HepG2 (cell line): ENCODE measurements around the gene PSMB9. TPM values are rescaled to one million over a fixed set of nuclear protein-coding genes. Genes with fewer than 3 reads are reported as not detected.

Experiments used
- ARNTL ChIP-seq: sonication (generic); formaldehyde crosslinking; IDR thresholded peaks from 2 replicates; pipeline ENCODE4 v1.4.0; 2020; ENCODE audit warnings: mild to moderate bottlenecking, missing genetic modification reagents
- FLYWCH1 ChIP-seq: sonication (generic); formaldehyde crosslinking; IDR thresholded peaks from 2 replicates; pipeline ENCODE4 v1.8.1; 2023; ENCODE audit warnings: mild to moderate bottlenecking, missing genetic modification reagents
- KLF12 ChIP-seq: sonication (generic); formaldehyde crosslinking; IDR thresholded peaks from 2 replicates; pipeline ENCODE4 v1.4.0; 2020; ENCODE audit warnings: missing genetic modification reagents, borderline replicate concordance
- PHF21A ChIP-seq: sonication (generic); formaldehyde crosslinking; IDR thresholded peaks from 2 replicates; pipeline ENCODE4 v1.5.0; 2020; ENCODE audit warnings: mild to moderate bottlenecking, missing genetic modification reagents
- RBFOX2 ChIP-seq: fragments of 200-400 bp; formaldehyde crosslinking; IDR thresholded peaks from 2 replicates; pipeline ENCODE4 v1.6.1; 2017; ENCODE audit warnings: low read depth, mild to moderate bottlenecking, low read length
- SETDB1 ChIP-seq: sonication (generic); formaldehyde crosslinking; IDR thresholded peaks from 2 replicates; pipeline ENCODE4 v1.5.1; 2020; ENCODE audit warnings: missing genetic modification reagents, mild to moderate bottlenecking, borderline replicate concordance
- SP2 ChIP-seq: sonication (generic); formaldehyde crosslinking; IDR thresholded peaks from 2 replicates; pipeline ENCODE4 v1.5.1; 2020; ENCODE audit warnings: mild to moderate bottlenecking, missing genetic modification reagents
- SRF ChIP-seq: IDR thresholded peaks from 2 replicates; pipeline ENCODE4 v1.6.1; 2011; ENCODE audit warnings: mild to moderate bottlenecking, low read depth, low read length, moderate library complexity
- SRSF1 ChIP-seq: fragments of 200-400 bp; formaldehyde crosslinking; optimal IDR thresholded peaks from 2 replicates; pipeline ENCODE3; 2017; ENCODE audit warnings: mild to moderate bottlenecking, low read depth, low read length, moderate library complexity
- ZKSCAN8 ChIP-seq: IDR thresholded peaks from 2 replicates; pipeline ENCODE4 v1.6.1; 2016; ENCODE audit warnings: borderline replicate concordance, missing genetic modification reagents, missing compliant biosample characterization
- ZNF142 ChIP-seq: sonication (generic); formaldehyde crosslinking; IDR thresholded peaks from 2 replicates; pipeline ENCODE4 v1.4.0; 2020; ENCODE audit warnings: missing genetic modification reagents
- ZNF441 ChIP-seq: sonication (generic); formaldehyde crosslinking; IDR thresholded peaks from 2 replicates; pipeline ENCODE4 v1.7.0; 2021; ENCODE audit warnings: missing genetic modification reagents, borderline replicate concordance
- ZNF512 ChIP-seq: sonication (generic); formaldehyde crosslinking; IDR thresholded peaks from 2 replicates; pipeline ENCODE4 v1.4.0; 2020; ENCODE audit warnings: mild to moderate bottlenecking, missing genetic modification reagents
- ZNF597 ChIP-seq: sonication (generic); formaldehyde crosslinking; IDR thresholded peaks from 2 replicates; pipeline ENCODE4 v1.5.0; 2020; ENCODE audit warnings: missing genetic modification reagents
- ZNF709 ChIP-seq: sonication (generic); formaldehyde crosslinking; IDR thresholded peaks from 2 replicates; pipeline ENCODE4 v1.5.0; 2020; ENCODE audit warnings: mild to moderate bottlenecking, missing genetic modification reagents
- polyA plus RNA-seq, 8 experiments: library from polyadenylated mRNA; depleted of rRNA in 3 of 8; stranded (reverse) in 7 of 8; unstranded in 1 of 8; fragments of >200 nt; fragmentation: Illumina TruSeq in 4 of 8; extraction: Trizol in 4 of 8; gene quantifications; 2 replicates each; pipeline versions ENCODE4 v1.2.1 to v1.2.3, GENCODE V29; 2011 to 2016; ENCODE audit warnings: low read depth in 4 of 8, missing spikeins in 1 of 8, mixed read lengths in 1 of 8; ENCODE audit not compliant: insufficient read depth in 1 of 8
- total RNA-seq, 5 experiments: library from RNA; depleted of rRNA; stranded (reverse); fragments of >200 nt; fragmentation: Illumina TruSeq; extraction: Trizol; gene quantifications; 2 replicates each; pipeline ENCODE4 v1.2.3, GENCODE V29; 2016; ENCODE audit warnings: low read depth in 1 of 5

PSMB9 gene
- total and polyA plus RNA-seq, 2 of the 13 experiments (the other 11 are each of a cell fraction or from before 2014, with no cell fraction given): 15.6 to 16.0 TPM

- TF ChIP-seq ZNF142 (CRISPR knock-in tag) (no peak), SETDB1 (CRISPR knock-in tag) (no peak), SP2 (peak; percentile 99), RBFOX2 (peak; percentile 77), ZKSCAN8 (CRISPR knock-in tag) (peak; percentile 79; the same call in 1 of the 2 replicates), ARNTL (CRISPR knock-in tag) (no peak), KLF12 (CRISPR knock-in tag) (no peak), ZNF441 (CRISPR knock-in tag) (no peak), ZNF512 (CRISPR knock-in tag) (0 out of 2 replicates have a peak, but pooled peaks have one; percentile 35), PHF21A (peak; percentile 87), ZNF597 (no peak), FLYWCH1 (CRISPR knock-in tag) (no peak), ZNF709 (CRISPR knock-in tag) (peak; percentile 19; the same call in 1 of the 2 replicates), SRSF1 (peak; percentile 58), SRF (no peak)
These were observed 40.4 kb downstream of the PSMB9 start (continued) for GRCh38 chr6:32894085-32895005.
